Measurements from ENCODE around the gene SCLT1.

- TF ChIP-seq CTCF (conservative IDR thresholded peaks at IDR 0.05; ENCODE audit: low read depth, low read length) (no peak), EZH2 (IDR thresholded peaks at IDR 0.05; ENCODE audit: borderline replicate concordance, low read depth, low read length, poor library complexity, severe bottlenecking) (no peak)
These were observed 255.7 kb downstream of the SCLT1 start for GRCh38 chr4:128837679-128838078.

All from A673 (cell line).